C4-2B (cell line): Measurements from ENCODE around the gene LHFPL2.

Experiments used
- H3K27ac ChIP-seq: fragments of 450-650 bp; 2 replicates; pipeline ENCODE4 v1.5.1; 2017
- CTCF ChIP-seq: fragments of 450-650 bp; conservative IDR thresholded peaks from 2 replicates; pipeline ENCODE4 v1.5.1; 2017; ENCODE audit warnings: mild to moderate bottlenecking
- ZFX ChIP-seq: fragments of 450-650 bp; IDR thresholded peaks from 2 replicates; pipeline ENCODE4 v1.6.1; 2017

The LHFPL2 gene

DNA sequence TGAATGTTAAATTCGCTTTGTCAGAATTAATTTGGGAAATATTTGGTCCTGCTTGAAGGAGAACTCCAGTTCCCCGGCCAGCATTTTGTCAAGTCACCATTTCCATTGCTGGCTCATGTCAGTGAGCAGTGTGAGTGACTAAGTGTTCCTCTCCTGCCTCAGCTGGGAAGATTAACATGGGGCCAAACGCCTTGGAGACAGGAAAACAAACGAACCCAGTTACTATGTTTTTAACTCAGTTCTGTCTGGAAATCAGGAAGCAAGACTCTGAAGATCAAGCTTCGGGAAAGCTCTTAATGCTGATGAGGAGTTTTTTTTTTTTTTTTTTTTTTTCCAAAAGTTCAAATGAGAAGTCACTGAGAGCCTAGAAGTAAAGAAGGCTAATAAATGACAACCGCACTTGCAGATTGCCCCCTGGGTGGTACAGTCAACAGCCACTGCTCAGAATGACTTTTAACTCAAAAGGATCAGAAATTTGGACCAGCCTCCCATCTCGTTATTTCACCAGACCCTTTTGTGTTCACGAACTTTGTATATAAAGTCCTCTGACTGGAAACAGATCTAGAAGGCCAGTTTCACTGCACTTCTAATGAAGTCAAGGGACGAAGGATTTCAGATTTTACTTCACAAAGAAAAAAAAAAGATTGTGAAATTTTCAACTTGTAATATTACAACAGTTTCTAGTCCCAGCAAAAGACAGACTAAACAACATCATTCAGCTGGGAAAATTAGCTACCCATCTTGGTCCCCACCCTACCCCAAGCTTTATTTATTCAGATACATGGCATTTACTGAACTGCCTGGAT, 121.3 kb downstream of the LHFPL2 start:
- no peak overlapping the region for H3K27ac ChIP-seq
- TF ChIP-seq ZFX (no peak), CTCF (no peak)

DNA sequence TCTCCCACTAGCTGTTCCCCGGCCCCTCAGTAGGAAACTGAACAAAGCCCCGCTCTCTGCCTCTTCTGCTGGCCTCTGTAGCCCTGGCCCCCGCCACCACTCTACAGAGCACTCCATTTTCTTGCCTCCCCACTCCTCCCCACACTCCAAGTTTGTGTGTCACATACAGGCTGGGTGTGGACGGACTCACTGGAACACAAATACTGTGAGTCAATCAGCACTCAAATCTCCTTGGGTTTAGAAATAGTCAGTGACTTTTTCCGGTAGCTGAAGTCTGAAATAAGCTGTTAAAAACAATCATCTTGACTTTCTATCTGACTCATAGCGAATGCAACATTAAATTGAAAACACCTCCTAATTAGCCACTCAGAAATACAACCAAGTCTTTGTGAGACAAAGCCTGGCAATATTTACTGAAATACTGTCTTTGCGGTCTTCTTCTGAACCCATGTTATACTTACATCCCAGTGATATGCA, 122.5 kb downstream of the LHFPL2 start:
- H3K27ac ChIP-seq: no peak overlapping the region
- no peak for TF ChIP-seq ZFX
- TF ChIP-seq CTCF: no peak

- TF ChIP-seq CTCF: no peak
- no peak for TF ChIP-seq ZFX
- H3K27ac ChIP-seq: no peak overlapping the region
These were observed 125.0 kb downstream of the LHFPL2 start for GRCh38 chr5:78523314-78524193.

GRCh38 chr5:78522476-78523260, 125.9 kb downstream of the LHFPL2 start:
- H3K27ac ChIP-seq: no peak overlapping the region
- TF ChIP-seq ZFX (no peak), CTCF (no peak)

- H3K27ac ChIP-seq: no peak overlapping the region
- TF ChIP-seq ZFX: no peak
These were observed 127.1 kb downstream of the LHFPL2 start for GRCh38 chr5:78521455-78521854.

DNA sequence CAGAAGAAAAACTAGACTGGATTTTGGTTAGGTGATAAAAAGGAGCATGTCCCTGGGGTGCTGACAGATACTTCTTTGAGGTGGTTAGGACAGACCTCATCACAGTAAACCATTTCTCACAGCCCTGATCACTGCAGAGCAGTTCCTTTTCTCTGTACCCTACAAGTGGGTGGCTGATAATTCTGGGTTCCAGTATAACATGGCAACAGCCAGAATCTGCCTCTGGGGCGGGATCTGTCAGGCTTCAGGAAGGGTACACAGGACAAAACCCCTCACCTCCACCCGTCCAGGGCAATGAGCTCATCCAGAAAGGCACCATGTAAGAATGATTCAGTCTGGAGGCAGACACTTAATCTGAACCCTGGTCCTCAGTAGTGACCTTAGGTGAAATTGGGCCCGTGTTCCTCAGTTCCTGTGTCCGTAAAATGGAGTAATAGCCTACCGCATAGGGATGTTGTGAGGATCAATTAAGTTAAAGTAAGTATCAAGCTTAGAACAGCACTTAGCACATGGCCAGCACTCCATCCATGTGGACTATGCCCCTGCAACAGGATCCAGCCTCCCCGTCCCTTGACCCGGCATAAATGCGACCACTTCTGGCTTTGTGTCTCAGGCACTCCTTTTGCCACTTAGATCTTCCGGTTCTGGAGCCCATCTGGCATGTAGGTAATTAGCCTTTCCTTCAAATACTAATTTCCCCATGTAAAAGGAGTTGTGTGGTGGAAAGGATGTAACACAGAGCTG, 129.2 kb downstream of the LHFPL2 start:
- H3K27ac ChIP-seq: no peak overlapping the region
- no peak for TF ChIP-seq ZFX
- no peak for TF ChIP-seq CTCF
